ENCODE measurements around the gene KDM4B.

KDM4B gene

GRCh38 chr19:5134691-5135090 is 165.8 kb downstream of the KDM4B start:
- no peak for DNase-seq (ENCODE audit: low spot score)

DNA sequence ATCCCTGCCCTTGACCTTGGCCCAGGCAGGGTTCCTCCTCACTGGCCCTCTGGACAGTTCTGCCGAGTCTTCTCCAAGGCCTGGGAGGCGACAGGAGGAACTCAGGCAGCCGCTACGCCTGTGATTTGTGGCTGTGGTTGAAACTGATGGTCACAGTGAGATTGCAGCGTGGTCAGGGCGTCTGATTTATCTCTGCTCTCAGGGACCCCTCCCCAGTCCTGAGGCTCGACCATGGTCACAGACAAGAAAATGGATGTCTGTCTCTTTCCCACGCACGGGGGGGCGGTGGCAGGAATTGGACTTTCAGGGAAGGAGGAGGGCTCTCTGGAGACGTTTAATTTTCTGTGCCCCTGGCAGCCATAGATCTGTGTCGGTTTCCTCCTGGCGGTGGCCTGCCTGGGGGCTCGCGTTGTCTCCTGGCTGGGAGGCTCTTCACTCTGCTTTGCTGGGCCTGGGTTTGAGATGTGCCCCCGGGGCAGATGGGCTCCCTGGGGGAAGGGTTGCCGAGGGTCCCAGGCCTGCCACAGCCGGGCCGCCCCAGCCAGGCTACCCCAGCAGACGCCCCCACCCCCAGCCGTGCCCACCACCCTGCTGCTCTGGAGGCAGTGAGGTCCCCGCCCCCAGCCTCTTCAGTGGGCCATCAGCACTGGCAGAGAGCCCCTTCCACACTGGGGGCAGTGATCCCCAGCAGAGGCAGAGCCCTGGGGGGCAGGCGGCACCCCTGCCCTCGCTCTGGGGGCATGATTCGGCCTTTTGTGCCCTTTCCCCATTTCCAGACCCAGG is 167.4 kb downstream of the KDM4B start:
- DNase-seq (ENCODE audit: low spot score): no peak

- no peak for DNase-seq (ENCODE audit: low spot score)
These were observed 168.2 kb downstream of the KDM4B start for GRCh38 chr19:5137114-5137513.

DNA sequence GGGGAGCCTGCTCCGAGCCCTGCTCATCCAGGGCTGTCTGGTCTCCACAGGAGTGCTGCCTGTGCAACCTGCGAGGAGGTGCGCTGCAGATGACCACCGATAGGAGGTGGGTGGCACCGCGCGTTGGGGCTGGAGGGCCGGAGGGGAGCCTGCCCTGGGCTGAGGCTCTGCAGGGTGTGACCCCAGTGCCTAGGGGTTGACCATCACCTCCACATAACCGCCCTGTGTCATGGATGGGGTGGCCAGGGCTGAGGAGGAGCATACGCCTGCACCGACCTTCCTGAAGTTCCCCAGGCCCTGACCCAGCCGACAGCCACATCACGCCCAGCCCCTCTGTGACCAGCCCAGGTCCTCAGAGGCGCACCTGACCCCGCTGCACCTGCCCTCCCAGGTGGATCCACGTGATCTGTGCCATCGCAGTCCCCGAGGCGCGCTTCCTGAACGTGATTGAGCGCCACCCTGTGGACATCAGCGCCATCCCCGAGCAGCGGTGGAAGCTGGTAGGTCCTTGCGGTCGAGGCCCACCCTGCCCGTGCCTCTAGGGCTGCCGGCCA is 168.7 kb downstream of the KDM4B start:
- DNase-seq (ENCODE audit: low spot score): no peak

DNA sequence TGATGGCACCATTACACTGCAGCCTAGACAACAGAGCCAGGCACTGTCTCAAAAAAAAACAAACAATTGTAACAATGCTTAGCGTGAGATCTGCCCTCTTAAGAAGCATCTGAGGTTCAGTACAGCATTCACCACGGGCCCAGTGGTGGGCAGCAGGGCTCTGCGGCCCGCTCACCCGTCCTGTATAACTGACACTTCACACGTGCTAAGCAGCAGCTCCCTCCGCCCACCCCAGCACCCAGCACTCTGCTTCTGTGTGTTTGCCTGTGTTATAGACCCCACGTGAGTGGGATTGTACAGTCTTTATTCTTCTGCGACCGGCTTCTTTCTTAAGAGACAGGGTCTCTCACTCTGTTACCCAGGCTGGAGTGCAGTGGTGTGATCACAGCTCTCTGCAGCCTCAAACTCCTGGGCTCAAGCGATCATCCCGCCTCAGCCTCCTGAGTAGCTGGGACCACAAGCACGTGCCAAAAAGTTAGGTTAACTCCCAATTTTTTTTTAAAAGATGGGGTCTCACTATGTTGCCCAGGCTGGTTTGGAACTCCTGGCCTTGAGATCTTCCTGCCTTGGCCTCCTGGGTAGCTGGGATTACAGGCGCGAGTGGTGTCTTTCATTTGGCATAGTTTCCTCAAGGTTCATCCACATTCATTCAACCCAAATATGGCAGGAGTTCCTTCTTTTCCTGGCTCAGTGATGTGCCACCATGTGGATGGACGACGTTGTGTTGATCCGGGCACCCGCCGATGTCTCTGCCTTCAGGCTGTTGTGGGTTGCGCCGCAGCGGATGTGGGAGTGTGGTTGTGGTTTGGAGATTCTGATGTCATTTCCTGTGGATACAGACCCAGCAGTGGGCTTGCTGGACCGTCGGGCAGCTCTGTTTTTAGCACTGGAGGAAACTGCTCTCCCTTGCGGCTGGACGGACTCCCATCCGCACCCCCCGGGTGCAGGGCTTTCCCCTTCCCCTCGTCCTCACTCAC is 170.0 kb downstream of the KDM4B start:
- DNase-seq (ENCODE audit: low spot score): no peak

GRCh38 chr19:5139583-5140325 is 170.8 kb downstream of the KDM4B start:
- DNase-seq (ENCODE audit: low spot score): no peak

DNA sequence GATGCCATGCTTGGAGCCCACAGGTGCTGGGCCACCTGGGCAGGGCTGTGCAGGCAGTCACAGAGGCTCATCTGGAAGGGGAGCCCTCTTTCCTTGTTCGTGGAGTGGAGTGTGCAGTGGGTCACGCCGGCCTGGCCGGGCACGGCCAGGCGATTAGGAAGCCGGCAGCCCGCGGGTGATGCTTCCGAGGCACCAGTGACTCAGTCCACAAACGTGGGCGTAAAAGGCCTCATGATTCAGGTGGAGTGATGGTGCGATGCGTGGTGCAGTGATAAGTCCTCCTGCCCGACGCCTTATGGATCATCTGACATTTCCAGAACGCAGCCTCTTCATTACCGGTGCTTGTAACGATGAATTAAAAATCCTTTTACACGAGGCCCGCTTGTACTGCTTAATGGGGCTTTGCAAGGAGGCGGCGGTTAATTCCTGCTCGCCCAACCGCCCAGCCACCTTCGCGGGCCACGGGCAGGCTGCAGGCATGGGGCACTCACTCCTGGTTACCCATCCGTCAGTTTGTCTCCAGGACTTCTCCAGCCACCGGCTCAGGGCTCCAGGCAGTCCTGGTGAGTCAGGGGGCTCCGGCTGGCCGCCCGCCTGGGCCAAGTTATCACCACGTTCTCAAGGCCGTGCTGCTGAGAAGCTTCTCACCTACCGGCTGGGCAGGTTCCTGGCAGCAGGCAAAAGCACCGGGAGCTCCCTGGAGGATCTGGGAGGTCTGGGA is 172.4 kb downstream of the KDM4B start:
- DNase-seq (ENCODE audit: low spot score): no peak

- no peak for DNase-seq (ENCODE audit: low spot score)
These were observed 173.2 kb downstream of the KDM4B start for GRCh38 chr19:5141850-5142724.

- no peak for DNase-seq (ENCODE audit: low spot score)
These were observed 173.8 kb downstream of the KDM4B start for GRCh38 chr19:5142725-5143097.

- no peak for DNase-seq (ENCODE audit: low spot score)
These were observed 174.8 kb downstream of the KDM4B start for GRCh38 chr19:5143471-5144411.

DNA sequence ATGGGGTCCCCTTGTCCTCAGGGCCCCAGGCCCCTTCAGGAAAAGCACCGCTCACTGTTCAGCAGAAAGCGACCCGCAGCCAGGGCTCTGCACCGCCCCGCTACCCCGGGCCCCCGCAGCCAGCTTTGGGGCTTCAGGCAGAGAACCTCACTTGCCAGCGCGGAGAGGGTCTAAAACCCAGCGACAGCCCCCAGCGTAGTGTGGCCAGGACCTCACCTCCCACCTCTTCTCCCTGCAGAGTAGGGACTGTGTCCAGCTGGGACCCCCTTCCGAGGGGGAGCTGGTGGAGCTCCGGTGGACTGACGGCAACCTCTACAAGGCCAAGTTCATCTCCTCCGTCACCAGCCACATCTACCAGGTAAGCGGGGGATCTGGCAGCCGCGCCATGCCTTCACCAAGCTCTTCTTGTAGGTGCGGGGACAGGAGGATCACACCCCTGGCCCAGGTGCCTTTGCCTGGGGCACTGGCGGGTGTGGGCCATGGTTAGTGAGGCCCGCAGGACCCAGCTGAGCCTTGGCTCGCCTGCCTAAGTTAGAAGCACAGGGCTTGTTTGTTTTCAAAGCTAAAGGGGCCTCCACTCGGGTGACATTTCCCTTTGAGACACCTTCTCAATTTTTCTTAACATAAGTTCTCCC is 175.7 kb downstream of the KDM4B start:
- no peak for DNase-seq (ENCODE audit: low spot score)

DNA sequence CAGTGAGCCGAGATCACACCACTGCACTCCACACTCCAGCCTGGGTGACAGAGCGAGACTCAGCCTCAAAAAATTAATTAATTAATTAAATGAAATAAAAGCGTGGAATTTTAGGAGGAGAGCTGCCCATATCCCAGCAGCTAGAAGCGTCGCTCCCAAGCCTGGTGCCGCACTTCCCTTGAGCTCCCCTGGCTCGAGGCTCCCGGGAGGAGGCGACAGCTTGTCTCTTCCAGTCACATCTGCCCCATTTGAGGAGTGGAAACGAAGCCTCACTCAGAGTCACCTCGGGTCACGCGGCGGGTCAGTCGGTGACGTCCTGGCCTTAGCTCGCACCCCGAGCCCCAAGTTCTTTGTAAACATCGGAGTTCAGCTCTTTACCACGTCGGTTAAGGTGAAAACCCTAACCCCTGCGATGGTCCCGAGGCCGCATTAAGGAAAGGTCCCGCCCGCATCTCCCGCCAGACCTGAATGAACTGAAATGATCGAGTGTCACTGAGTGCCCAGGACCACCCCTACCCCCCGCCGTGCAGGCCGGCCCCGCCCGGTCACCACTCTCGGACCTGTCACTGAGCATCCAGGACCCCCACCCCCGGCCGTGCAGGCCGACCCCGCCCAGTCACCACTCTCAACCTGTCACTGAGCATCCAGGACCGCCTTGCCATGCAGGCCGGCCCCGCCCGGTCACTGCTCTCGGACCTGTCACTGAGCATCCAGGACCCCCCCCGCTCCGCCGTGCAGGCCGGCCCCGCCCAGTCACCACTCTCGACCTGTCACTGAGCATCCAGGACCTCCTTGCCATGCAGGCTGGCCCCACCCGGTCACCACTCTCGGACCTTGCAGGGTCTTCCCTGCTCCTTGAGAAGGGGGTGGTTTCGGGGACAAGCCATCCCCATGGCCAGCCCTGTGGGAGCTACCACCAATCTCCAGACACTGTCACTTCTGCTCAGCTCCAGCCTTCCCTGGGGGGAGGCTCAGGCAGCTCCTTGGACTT is 176.9 kb downstream of the KDM4B start:
- DNase-seq (ENCODE audit: low spot score): no peak

DNA sequence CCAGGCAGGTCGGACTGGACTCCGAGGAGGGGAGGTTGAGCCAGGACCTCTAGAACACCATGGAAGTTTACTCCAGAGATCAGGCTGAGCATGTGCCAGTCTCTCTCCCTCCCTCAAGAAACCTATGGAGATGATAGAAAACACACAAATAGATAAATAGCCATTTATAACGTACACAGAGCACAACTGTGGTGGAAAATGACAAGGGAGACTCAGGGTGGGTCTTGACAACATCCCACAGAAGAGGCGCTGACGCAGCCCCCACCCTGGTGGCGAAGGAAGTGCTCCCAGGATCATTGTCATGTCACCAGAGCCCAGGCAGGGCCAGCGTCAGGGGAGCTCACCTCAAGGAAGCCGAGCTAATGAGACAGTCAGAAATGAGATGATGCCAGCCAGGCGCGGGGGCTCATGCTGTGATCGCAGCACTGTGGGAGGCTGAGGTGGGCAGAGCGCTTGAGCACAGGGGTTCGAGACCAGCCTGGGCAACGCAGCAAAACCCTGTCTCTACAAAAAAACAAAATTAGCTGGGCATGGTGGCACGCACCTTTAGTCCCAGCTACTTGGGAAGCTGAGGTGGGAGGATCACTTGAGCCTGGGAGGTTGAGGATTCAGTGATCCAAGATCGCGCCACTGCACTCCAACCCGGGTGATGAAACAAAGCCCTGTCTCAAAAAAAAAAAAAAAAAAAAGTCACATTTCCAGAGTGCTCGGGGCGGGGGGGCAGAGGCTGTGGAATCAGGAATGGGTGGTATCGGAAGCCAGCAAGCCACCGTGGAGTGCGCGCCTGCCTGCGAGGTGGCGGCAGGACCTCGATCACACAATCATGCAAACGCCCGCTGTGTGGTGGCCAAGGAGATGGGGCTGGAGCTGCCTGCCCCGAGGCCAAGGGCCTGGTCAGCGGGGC is 178.4 kb downstream of the KDM4B start:
- no peak for DNase-seq (ENCODE audit: low spot score)

GRCh38 chr19:5147978-5148793 is 179.3 kb downstream of the KDM4B start:
- DNase-seq (ENCODE audit: low spot score): peak; percentile 93

- DNase-seq (ENCODE audit: low spot score): no peak
These were observed 179.9 kb downstream of the KDM4B start for GRCh38 chr19:5148794-5149190.

GRCh38 chr19:5149508-5149907 is 180.6 kb downstream of the KDM4B start:
- no peak for DNase-seq (ENCODE audit: low spot score)

All from cerebellar cortex (tissue), 1 donor.